ENCODE data around the gene LIPF.
"Not testable (repeated sequence)": the region's sequence is repeated elsewhere in the genome, so short reads cannot be mapped to it uniquely, and the experiment has no call there.

LIPF gene

GRCh38 chr10:88702848-88703597 is 38.8 kb downstream of the LIPF start:
- H3K27me3 ChIP-seq (replicated peaks) = no peaks in the 10 kb centered on the region
- H3K36me3 ChIP-seq (replicated peaks) = no peaks in the 10 kb centered on the region
- no peak for DNase-seq
- TF ChIP-seq CTCF (IDR thresholded peaks at IDR 0.05; ENCODE audit: low read depth, low read length, missing control alignments) = no peak
- in situ Hi-C loops (cut with HindIII; ENCODE audit: low pct_ligation_motif_present, low sequenced_read_pairs) = no loop called here
- no peak overlapping the region for H3K27ac ChIP-seq
- H3K4me3 ChIP-seq (ENCODE audit: low read depth, low read length) = no peak overlapping the region

GRCh38 chr10:88705958-88706357 is 41.7 kb downstream of the LIPF start, which contains the start of gene LIPK:
TSS of gene LIPK (plus strand) at chr10:88706249. CDS start at chr10:88724544, 18,295 bp downstream.
- no peaks in the 10 kb centered on the region for H3K36me3 ChIP-seq (replicated peaks)
- in situ Hi-C loops (cut with HindIII; ENCODE audit: low pct_ligation_motif_present, low sequenced_read_pairs) = no loop called here
- no peak within 1 kb of the TSS for H3K4me3 ChIP-seq (ENCODE audit: low read depth, low read length)
- no peak for TF ChIP-seq CTCF (IDR thresholded peaks at IDR 0.05; ENCODE audit: low read depth, low read length, missing control alignments)
- H3K27me3 ChIP-seq (replicated peaks) = no peaks in the 10 kb centered on the region
- no peak within 1 kb of the TSS for H3K27ac ChIP-seq
- DNase-seq = no peak

GRCh38 chr10:88707429-88708155 is 43.4 kb downstream of the LIPF start:
- peak; percentile 52 for DNase-seq
- Histone ChIP-seq H3K27me3 (replicated peaks) (no peaks in the 10 kb centered on the region), H3K4me3 (ENCODE audit: low read depth, low read length) (no peak overlapping the region), H3K36me3 (replicated peaks) (no peaks in the 10 kb centered on the region), H3K27ac (no peak overlapping the region)
- TF ChIP-seq CTCF (IDR thresholded peaks at IDR 0.05; ENCODE audit: low read depth, low read length, missing control alignments) = no peak
- in situ Hi-C loops (cut with HindIII; ENCODE audit: low pct_ligation_motif_present, low sequenced_read_pairs) = no loop called here

- H3K27ac ChIP-seq; H3K27me3 ChIP-seq (replicated peaks); DNase-seq; in situ Hi-C loops (cut with HindIII; ENCODE audit: low pct_ligation_motif_present, low sequenced_read_pairs); H3K4me3 ChIP-seq (ENCODE audit: low read depth, low read length); H3K36me3 ChIP-seq (replicated peaks): not testable (repeated sequence)
These were observed 45.1 kb downstream of the LIPF start for GRCh38 chr10:88709361-88709760.

GRCh38 chr10:88715517-88715916 is 51.3 kb downstream of the LIPF start:
- no peaks in the 10 kb centered on the region for H3K27me3 ChIP-seq (replicated peaks)
- no peak overlapping the region for H3K27ac ChIP-seq
- no peak for TF ChIP-seq CTCF (IDR thresholded peaks at IDR 0.05; ENCODE audit: low read depth, low read length, missing control alignments)
- H3K36me3 ChIP-seq (replicated peaks) = no peaks in the 10 kb centered on the region
- in situ Hi-C loops (cut with HindIII; ENCODE audit: low pct_ligation_motif_present, low sequenced_read_pairs) = no loop called here
- no peak overlapping the region for H3K4me3 ChIP-seq (ENCODE audit: low read depth, low read length)
- no peak for DNase-seq

- TF ChIP-seq CTCF (IDR thresholded peaks at IDR 0.05; ENCODE audit: low read depth, low read length, missing control alignments) = no peak
- H3K4me3 ChIP-seq (ENCODE audit: low read depth, low read length) = no peak overlapping the region
- in situ Hi-C loops (cut with HindIII; ENCODE audit: low pct_ligation_motif_present, low sequenced_read_pairs) = no loop called here
- DNase-seq = no peak
- H3K36me3 ChIP-seq (replicated peaks) = no peaks in the 10 kb centered on the region
- H3K27ac ChIP-seq = no peak overlapping the region
- H3K27me3 ChIP-seq (replicated peaks) = no peaks in the 10 kb centered on the region
These were observed 57.1 kb downstream of the LIPF start for GRCh38 chr10:88721392-88721791.
